Cardiac fibroblast (primary cell): ENCODE measurements around the gene DNAJB13.

ENCODE experiments used
- DNase-seq, 2 donors: peaks; one replicate each; pipeline versions ENCODE4 v3.0.0 to v3.0.0-alpha.2; 2010; ENCODE audit warnings: low read depth in 2 of 2
- H3K4me3 ChIP-seq, 2 donors: replicated peaks in 1 of 2; 1 replicate in 1 of 2; 2 replicates in 1 of 2; pipeline ENCODE4 v1.5.1; 2011; ENCODE audit warnings: low read depth in 2 of 2, low read length in 2 of 2, mild to moderate bottlenecking in 2 of 2, moderate library complexity in 1 of 2
- TF ChIP-seq, protein P1 (sequence below): IDR thresholded peaks from one replicate; pipeline ENCODE4 v1.5.1; 2011; ENCODE audit warnings: low read depth, mild to moderate bottlenecking, low read length, inconsistent platforms

Gene DNAJB13

DNA sequence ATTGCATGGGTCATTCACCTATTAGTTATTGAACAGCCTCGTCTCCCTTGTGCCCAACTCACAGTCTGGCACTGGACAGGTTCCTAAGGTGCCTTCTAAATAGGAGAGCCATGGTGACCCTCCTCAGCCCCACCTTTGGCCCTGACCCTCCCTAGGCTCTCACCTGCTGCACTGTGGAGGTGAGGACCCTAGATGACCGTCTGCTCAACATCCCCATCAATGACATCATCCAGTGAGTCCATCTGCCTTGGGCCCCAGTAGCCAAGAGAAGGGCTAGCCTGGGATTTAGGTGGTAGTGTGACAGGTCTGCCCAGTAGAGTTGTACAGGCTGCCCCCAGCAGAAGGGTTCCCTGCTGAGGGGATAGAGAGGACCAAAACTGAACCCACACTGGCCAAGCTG, 18.3 kb downstream of the DNAJB13 start:
- TF ChIP-seq, protein P1, sequence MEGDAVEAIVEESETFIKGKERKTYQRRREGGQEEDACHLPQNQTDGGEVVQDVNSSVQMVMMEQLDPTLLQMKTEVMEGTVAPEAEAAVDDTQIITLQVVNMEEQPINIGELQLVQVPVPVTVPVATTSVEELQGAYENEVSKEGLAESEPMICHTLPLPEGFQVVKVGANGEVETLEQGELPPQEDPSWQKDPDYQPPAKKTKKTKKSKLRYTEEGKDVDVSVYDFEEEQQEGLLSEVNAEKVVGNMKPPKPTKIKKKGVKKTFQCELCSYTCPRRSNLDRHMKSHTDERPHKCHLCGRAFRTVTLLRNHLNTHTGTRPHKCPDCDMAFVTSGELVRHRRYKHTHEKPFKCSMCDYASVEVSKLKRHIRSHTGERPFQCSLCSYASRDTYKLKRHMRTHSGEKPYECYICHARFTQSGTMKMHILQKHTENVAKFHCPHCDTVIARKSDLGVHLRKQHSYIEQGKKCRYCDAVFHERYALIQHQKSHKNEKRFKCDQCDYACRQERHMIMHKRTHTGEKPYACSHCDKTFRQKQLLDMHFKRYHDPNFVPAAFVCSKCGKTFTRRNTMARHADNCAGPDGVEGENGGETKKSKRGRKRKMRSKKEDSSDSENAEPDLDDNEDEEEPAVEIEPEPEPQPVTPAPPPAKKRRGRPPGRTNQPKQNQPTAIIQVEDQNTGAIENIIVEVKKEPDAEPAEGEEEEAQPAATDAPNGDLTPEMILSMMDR: no peak
- no peak overlapping the region for H3K4me3 ChIP-seq
- DNase-seq: no peak

DNA sequence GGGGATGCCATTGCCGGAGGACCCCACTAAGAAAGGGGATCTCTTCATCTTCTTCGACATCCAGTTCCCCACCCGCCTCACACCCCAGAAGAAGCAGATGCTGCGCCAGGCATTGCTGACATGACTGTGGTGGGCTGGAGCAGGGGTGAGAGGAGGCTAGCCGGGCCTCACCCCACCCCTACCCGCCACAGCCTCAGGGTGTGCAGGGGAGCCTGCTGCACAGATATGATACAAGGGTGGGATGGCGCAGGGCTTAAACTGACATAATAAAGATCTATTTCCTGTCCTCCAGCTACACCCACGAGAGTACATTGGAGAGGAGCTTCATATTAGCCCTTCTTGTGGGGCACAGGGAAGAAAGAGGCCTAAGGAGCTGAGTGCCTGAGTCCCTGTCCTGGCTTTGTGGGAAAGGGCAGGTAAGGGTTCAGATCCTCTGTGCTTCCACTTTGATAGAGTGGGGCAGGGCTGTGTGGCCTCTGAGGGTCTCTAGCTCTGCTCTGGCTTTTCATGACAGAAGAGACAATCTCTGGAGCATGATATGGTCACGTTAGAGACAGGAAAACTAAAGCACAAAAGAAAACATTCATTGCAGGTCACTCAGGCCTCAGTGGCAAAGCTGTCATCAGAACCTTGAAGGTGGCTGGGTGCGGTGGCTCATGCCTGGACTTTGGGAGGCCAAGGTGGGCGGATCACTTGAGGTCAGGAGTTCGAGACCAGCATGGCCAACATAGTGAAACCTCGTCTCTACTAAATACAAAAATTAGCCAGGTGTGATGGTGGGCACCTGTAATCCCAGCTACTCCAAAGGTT, 19.4 kb downstream of the DNAJB13 start:
- no peak for DNase-seq
- TF ChIP-seq, protein P1: no peak
- no peak overlapping the region for H3K4me3 ChIP-seq

DNA sequence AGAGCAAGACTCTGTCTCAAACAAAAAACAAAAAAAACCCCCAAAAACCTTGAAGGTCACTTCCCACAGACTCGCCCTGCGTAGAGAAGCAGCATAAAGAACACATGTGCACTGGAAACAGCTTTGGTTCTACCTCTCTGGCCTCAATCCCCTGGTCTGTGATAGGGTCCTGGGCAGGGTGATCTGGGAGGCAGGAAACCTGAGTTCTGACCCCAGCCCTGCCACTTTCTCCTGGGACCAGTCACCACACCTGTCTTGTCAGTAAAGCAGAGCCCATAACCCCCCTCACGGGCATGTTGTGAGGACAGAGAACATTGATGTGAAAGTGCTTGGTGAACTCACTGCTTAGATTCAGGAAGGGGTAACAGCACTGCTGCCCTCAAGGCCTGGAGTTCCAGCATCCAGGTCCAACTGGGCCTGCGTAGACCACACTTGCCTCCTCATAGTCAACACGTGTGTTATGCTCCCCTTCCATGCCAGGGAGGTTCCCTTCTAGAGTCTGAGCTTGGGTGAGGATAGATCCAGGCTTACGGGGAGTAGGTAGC, 20.4 kb downstream of the DNAJB13 start:
- no peak for DNase-seq
- no peak overlapping the region for H3K4me3 ChIP-seq
- TF ChIP-seq, protein P1: no peak

DNA sequence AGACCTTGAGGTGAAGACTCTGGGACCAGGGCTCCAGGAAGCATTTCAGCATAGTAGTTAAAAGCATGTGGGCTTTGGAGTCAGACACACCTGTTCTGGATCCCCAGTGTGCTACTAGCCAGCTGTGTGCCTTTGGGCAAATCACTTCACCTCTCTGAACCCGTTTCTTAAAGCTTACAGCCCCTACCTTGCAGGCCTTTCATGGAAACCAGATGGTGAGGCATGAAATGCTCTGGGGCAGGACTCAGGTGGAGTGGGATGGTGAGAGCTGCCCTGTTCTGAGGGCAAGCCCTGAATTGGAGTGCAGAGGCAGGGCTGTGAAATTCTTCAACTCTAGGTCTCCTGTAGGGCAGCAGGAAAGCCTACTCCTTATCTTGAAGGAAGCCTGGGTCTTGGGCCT, 21.4 kb downstream of the DNAJB13 start:
- TF ChIP-seq, protein P1: no peak
- no peak overlapping the region for H3K4me3 ChIP-seq
- DNase-seq: no peak

DNA sequence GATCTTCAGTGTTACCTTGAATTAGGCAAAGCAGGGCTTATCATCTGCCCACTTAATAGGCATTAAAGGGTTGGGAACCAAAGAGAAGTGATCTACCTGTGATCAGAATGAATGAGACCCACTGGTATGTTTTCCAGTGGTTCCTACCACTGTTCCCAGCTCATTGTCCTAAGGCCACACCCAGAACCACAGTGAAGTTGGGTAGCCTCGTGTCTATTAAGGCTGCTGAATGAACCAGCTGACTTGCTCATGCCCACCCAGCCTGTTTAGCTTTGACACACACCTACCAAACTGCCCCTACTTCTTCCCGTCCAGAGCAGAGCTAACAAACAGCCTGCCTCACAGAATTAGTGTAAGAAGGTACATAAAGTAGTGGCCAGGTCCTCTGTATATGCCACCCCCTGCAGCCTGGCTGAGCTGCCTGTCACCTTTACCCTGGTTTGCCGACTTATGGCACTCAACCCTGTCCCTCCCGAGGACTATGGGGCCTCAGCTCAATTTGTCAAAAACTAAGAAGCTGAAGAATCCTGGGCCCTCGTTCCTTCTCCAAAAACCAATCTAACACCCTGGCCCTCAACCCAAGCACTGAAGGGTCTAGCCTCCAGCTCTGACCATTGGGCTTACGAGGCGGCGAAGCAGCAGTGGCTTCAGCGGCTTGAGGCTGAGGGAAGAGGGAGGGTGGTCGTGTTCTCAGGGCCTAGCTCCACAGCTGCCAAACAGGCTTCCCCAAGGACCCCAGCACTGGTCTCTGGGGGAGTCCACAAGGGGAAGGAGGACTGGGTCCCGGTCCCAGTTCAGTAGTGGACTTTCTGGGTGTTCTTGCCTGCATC, 22.0 kb downstream of the DNAJB13 start:
- DNase-seq: no peak
- H3K4me3 ChIP-seq: no peak overlapping the region
- TF ChIP-seq, protein P1: no peak

DNA sequence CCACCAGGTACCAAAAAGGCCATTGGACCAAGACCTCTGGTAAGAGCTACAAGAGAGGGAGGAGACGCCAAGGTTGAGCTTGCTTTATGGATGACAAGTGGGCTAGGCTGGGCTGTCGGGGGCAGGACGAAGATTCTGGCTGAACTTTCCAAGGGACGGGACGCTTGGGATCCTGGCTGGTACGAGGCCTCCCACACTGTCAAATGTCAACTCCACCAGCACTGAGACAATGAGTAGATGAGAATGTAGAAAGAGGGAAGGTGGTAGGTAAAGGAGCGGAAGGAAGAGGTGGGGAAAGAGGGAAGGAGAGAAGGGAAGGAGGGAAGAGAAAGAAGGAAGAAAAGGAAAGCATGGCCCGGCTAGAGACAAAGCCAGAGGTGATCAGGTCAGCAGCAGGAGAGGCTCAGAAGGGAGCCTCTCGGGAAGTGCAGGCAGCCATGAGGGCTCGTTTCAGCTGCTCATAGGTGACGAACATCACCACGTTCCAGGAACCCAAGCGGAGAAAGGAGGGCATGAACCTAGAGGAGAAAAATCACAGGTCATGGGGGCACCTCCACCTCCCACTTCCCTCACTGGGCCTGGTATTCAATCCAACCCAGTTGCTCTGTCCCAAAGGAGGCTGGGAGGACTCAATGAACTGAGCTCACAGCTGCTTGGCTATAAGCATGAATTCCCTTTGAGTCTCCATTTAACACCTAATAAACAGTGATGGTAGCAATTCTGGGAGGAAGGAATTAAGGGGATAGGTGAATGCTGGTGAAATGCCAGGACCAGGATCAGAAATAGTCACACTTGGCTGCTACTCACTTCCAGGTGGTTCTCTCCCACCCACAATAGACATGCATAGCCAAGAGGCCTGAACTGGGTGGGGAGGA, 24.0 kb downstream of the DNAJB13 start:
- DNase-seq: no peak
- no peak overlapping the region for H3K4me3 ChIP-seq
- TF ChIP-seq, protein P1: no peak
